GM10266 (cell line): Measurements from ENCODE around the gene MAP3K8.

Experiments
- DNase-seq: peaks from one replicate; pipeline ENCODE4 v3.0.0; 2012; ENCODE audit errors: extremely low spot score
- CTCF ChIP-seq: IDR thresholded peaks from 2 replicates; pipeline ENCODE4 v1.5.1; 2012; ENCODE audit warnings: mild to moderate bottlenecking, low read depth; ENCODE audit not compliant: control insufficient read depth, insufficient read depth; ENCODE audit errors: missing control alignments

The MAP3K8 gene

GRCh38 chr10:30433730-30434272 lies at the start of gene MAP3K8:
MAP3K8 (plus strand) TSS chr10:30434184; CDS start chr10:30438939, 4,755 bp downstream.
- DNase-seq = peak; percentile 88
- TF ChIP-seq CTCF = no peak

GRCh38 chr10:30384701-30385201 lies 49.2 kb upstream of the MAP3K8 start:
- TF ChIP-seq CTCF = peak; percentile 57
- DNase-seq = no peak

GRCh38 chr10:30386801-30387588 lies 47.0 kb upstream of the MAP3K8 start:
- DNase-seq = no peak
- TF ChIP-seq CTCF = no peak

GRCh38 chr10:30387646-30388243 lies 46.2 kb upstream of the MAP3K8 start:
- no peak for TF ChIP-seq CTCF
- DNase-seq = no peak

GRCh38 chr10:30389543-30389942 lies 44.4 kb upstream of the MAP3K8 start:
- TF ChIP-seq CTCF = no peak

GRCh38 chr10:30390207-30390606 lies 43.8 kb upstream of the MAP3K8 start:
- DNase-seq = no peak
- no peak for TF ChIP-seq CTCF

More at GRCh38 chr10:30389543-30389942, 44.4 kb upstream of the MAP3K8 start:
- DNase-seq = no peak
